Stimulated activated CD4-positive, alpha-beta T cell treated with anti-CD3 and anti-CD28 coated beads, Interleukin-12 subunit alpha, Interleukin-12 subunit beta, amount 100 ng/mL, for 4 hours (primary cell): ENCODE data around the gene PLET1.
A peak's percentile ranks its signal among the peaks of the same experiment; 100 is the strongest.

Experiments used
- DNase-seq: peaks from one replicate; pipeline ENCODE4 v3.0.0-alpha.2; 2020

Gene PLET1

DNA sequence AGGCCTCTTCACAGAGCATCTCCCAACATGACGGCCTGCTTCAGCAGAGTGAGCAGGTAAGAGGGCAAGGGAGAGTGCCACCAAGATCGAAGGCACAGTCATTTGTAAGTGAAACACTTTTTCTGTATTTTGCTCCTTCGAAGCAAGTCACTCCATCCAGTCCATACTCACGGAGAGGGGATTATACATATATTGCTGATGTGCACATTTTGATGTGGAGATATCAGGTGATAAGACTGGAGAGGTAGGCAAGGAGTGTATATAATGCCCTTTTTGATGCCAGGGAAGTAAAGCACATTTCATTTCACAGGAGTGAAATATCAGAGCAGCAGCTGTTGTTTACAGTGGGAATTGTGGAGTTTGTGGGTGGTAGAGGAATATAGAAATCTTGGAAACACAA is 23.2 kb downstream of the PLET1 start:
- no peak for DNase-seq

DNA sequence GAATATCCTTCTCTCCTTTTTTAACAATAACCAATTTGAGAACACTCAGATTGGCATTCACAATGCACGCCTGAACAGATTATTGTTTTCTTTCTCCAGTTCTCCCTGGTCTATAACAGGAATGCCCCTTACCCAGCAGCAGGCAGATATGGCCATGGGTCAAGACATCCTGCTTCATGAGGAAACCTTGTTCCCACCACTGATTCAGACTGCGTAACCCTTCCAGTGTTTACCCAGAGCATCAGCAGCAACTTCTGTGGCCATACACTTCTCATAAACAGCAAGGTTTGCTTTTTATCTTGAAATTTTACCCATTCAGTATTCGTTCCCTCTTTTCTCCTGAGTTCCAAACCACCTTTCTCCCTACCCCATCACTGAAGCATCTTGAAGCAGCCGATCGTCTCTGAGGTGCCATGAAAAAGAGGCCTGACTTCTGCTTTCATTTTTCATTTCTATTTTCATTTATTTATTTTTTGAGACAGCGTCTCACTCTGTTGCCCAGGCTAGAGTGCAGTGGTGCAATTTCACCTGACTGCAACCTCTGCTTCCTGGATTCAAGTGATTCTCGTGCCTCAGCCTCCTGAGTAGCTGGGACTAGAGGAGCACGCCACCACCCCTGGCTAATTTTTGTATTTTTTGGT is 24.8 kb downstream of the PLET1 start:
- no peak for DNase-seq

DNA sequence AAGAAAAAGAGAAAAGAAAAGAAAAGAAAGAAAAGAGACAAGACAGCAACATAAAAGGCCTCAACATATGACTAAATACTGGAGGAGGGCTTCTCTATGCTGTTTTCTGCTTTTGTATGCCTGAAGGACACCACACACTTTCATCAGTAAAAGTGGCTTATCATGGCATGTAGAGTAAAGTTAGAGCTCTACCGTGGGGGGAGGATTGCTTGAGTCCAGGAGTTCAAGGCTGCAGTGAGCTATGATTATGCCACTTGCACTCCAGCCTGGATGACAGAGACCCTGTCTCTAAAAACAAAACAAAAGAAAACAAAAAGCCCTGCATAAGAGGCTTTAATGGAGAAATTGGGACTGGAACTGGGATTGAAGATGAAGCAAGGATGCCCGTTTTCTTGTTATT is 28.7 kb downstream of the PLET1 start:
- no peak for DNase-seq

DNA sequence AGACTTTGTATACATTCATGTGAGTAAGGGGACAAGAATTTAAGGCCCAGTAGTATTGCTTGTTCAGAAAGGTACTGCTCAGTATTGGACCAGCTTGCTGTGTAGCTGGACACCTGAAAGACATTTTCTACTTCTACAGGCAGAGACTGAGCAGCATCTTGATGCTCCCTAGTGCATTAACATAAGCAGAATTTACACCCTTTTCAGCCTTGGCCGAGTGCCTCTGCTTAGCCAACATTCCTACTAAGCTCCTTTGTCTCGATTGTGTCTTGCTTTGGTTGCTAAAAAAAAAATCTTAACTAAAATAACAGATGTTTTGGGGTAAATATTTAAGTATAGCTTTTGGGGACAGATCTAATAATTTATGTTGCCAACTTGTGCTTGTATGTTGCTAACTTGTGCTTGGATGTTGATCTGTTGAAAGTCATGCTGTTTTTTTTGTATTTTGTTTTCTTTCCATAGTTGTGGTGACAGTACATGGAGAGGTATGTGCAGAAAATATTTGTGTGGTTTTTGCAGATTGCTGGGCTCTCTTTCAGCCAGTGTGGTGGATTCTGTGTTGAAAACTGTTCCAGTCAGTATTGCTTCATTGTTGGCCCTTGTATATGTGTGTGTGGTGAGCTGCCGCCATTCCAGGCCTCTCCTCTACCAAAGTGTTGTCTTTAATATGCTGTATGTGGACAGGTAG is 30.8 kb downstream of the PLET1 start:
- DNase-seq: no peak

- DNase-seq: no peak
These were observed 31.5 kb downstream of the PLET1 start for GRCh38 chr11:112229159-112229558.

- no peak for DNase-seq
These were observed 32.0 kb downstream of the PLET1 start for GRCh38 chr11:112228706-112229105.

DNA sequence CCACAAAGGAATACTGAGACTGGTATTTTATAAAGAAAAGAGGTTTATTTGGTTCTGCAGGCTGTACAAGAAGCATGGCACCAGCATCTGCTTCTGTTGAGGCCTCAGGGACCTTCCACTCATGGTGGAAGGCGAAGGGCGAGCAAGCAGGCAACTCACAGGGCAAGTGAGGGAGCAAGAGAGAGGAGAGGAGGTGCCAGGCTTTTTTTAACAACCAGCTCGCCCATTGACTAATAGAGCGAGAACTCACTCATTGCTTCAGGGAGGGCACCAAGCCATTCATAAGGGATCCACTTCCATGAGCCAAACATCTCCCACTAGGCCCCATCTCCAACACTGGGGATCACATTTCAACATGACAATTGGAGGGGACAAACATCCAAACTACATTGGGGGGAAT is 33.2 kb downstream of the PLET1 start:
- DNase-seq: no peak

DNA sequence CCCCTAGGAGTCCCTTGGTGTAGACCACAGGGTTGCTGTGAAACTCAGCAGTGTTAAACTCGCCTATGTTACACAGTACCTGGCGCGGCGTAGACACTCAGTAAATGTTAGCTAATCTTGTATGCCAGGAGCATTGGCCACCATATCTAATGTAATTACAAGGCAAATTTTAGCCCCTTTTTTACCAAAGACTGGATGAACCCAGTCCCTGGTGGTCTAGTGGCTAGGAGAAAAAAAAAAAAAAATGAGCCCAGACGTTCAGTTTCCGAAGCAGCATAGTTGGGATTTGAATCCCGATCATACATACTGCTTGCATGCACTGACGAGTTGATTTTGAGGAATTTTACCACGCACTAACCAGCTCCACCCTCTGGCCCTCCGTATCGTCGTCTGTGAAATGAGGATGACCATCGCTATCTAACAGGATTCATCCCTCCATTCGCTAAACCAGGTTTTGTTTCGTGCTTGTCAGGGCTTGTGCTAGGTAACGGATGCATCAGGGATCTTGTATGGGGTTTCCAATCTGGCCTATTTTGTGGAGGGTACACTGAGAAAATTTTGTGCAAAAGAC is 33.7 kb downstream of the PLET1 start:
- DNase-seq: no peak

GRCh38 chr11:112226062-112226830 is 34.4 kb downstream of the PLET1 start, which contains the start of gene PTS:
Gene PTS (plus strand): TSS chr11:112226428. CDS start chr11:112226444, 16 bp downstream.
- DNase-seq: peak; percentile 78

- no peak for DNase-seq
These were observed 35.0 kb downstream of the PLET1 start for GRCh38 chr11:112225753-112226061.

DNA sequence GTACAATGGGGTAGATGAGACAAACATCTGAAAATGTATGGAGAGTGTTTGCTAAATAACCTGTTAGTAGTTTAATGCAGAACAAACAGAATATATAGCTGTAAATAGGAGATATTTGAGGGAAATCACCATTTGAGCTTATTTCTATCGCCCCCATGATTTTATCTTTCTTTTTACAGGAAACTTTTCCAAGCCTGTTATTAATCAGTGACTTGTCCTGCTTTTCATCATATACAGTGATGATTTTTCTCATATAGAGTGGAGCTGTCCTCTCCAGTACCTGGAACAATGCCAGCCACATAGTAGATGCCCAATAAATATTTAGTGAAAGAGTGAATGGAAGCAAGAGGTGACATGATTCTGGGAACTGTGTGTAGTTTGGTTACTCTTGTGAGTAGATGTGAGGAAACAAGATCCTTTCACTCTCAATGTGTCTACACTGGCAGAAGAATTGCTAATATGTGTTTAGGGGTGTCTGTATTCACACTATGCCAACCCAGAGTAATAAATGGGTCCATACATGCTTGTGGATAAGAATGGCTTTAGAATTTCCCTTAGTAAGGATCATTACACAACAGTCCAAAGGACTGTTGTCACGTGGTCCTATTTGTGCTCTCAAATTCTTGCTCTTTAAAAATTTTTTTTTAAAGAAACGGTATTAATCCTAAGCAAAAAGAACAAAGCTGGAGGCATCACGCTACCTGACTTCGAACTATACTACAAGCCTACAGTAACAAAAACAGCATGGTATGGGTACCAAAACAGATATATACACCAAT is 36.7 kb downstream of the PLET1 start:
- no peak for DNase-seq

- no peak for DNase-seq
These were observed 37.5 kb downstream of the PLET1 start for GRCh38 chr11:112223121-112223520.

DNA sequence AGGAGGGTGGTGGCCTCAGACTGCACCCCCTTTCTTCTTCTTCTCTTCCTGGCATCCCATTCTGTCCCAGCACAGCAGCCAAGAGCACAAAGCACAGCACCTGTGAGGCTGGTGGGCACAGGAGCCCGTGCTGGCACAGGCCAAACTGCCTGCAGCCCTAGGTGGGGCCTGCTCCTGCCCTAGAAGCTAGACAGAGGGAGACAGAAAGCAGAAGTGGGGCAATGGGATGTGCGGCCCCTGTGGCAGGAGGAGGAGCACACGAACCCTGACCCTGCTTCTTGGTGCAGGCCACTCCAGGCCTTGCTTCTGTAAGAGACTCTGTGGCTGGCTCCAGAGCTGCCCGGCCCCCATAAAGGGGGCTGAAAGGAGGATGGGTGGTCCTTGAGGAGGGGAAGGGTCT is 38.4 kb downstream of the PLET1 start:
- DNase-seq: no peak

DNA sequence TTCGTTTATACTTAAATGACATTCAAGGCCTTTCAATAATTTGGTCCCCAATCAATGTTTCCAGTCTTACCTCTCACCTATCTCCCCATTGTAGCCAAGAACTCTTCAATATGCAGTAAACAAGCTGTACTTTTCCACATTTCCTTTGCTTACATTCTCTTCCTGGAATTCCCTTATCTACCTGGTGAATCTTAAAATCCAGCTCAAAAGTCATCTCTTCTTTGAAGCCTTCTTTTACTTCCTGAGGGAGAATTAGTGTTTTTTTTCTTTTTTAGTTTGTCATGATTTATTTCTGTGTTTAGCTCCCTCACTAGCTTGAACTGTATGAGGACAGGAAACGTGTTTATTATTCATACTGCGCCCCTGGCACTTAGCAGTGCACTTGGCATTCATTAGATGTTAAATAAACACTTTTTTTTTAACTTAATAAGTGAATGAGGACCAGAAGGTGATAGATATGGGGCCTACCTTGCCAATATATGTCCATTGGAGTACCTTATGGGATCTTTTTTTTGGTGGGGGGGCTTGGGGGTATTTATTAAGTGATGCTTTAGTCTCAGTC is 39.3 kb downstream of the PLET1 start:
- no peak for DNase-seq

- DNase-seq: peak; percentile 8
These were observed 41.0 kb downstream of the PLET1 start for GRCh38 chr11:112219476-112220232.

- DNase-seq: no peak
These were observed 44.0 kb downstream of the PLET1 start for GRCh38 chr11:112216561-112217105.

DNA sequence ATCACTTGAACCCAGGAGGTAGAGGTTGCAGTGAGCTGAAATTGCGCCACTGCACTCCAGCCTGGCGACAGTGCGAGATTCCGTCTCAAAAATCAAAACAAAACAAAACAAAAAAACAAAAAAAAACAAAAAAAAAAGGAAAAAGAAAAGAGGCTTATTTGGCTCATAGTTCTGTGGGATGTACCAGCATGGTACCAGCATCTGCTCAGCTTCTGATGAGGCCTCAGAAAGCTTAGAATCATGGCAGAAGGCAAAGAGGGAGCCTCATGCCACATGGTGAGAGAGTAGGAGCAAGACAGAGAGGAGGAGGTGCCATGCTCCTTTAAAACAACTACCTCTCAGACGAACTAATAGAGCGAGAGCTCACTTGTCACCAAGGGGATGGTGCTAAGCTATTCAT is 45.0 kb downstream of the PLET1 start:
- no peak for DNase-seq

GRCh38 chr11:112213753-112214152 is 46.9 kb downstream of the PLET1 start:
- no peak for DNase-seq

- DNase-seq: no peak
These were observed 48.0 kb downstream of the PLET1 start for GRCh38 chr11:112212710-112213109.

DNA sequence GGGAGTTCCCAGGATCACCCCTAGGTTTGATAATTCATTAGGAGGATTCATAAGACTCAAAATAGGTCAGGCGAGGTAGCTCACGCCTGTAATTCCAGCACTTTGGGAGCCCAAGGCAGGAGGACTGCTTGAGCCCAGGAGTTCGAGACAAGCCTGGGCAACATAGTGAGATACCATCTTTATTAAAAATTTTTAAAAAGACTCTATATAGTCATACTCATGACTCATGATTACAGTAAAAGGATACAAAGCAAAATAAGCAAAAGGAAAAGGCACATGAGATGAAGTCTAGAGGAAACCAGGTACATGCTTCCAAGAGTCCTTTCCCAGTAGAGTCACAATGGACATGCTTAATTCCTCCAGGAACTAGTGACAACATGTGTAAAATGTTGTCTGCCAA is 48.4 kb downstream of the PLET1 start:
- no peak for DNase-seq

DNA sequence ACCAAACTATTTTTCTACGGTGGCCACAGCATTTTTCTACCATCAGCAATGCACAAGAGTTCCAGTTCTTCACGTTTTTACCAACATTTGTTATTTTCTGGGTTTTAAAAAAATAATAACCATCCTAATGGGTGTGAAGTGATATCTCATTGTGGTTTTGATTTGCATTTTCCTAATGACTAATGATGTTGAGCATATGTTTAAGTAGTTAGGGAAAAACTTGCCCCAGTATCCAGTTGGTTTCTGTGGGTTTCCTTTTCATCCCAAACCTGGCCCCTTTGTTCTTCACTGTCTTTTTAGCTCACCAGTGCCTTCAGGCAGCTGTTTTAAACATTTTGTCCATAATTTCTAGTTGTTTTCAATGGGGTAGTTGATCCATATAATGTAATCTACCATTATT is 49.1 kb downstream of the PLET1 start:
- no peak for DNase-seq

- DNase-seq: no peak
These were observed 49.8 kb downstream of the PLET1 start for GRCh38 chr11:112210890-112211289.
